Dermis lymphatic vessel endothelial cell (primary cell): Measurements from ENCODE around the gene MAPT. TPM values are rescaled to one million over a fixed set of nuclear protein-coding genes. Genes with fewer than 3 reads are reported as not detected.

Experiments
- total RNA-seq: library from RNA; depleted of rRNA; stranded (reverse); fragments of >200 nt; gene quantifications from 2 replicates; pipeline ENCODE4 v1.2.1, GENCODE V29; 2014

Gene MAPT
- total RNA-seq, result under 0.01 TPM in 2 replicates

DNA sequence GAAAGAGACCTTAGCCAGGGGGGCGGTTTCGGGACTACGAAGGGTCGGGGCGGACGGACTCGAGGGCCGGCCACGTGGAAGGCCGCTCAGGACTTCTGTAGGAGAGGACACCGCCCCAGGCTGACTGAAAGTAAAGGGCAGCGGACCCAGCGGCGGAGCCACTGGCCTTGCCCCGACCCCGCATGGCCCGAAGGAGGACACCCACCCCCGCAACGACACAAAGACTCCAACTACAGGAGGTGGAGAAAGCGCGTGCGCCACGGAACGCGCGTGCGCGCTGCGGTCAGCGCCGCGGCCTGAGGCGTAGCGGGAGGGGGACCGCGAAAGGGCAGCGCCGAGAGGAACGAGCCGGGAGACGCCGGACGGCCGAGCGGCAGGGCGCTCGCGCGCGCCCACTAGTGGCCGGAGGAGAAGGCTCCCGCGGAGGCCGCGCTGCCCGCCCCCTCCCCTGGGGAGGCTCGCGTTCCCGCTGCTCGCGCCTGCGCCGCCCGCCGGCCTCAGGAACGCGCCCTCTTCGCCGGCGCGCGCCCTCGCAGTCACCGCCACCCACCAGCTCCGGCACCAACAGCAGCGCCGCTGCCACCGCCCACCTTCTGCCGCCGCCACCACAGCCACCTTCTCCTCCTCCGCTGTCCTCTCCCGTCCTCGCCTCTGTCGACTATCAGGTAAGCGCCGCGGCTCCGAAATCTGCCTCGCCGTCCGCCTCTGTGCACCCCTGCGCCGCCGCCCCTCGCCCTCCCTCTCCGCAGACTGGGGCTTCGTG is at the start of gene MAPT:
Gene MAPT, plus strand, starts transcription at position 533 of the 763 bp plus-strand sequence. CDS start 67,784 bp downstream, outside the sequence.

DNA sequence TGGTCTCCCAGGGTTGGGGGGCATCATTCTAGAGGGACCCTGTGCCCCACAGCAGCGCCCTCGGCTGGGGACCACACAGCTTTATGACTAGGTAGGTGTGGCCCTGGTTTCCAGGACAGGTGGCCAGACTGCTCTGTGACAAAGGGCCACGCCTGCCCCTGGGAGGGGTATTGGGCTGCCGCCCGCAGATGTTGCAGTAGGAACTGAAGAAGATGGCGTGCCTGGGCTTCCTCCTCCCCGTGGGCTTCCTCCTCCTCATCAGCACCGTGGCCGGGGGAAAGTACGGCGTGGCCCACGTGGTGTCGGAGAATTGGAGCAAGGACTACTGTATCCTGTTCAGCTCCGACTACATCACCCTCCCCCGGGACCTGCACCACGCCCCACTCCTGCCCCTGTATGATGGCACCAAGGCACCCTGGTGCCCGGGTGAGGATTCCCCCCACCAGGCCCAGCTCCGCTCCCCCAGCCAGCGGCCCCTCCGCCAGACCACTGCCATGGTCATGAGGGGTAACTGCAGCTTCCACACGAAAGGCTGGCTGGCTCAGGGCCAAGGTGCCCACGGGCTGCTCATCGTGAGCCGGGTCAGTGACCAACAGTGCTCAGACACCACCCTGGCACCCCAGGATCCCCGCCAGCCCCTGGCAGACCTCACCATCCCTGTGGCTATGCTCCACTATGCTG is 49.5 kb upstream of the MAPT start, which contains the start of gene SPPL2C:
Gene SPPL2C, plus strand, starts transcription at position 187 of the 681 bp plus-strand sequence. Its CDS starts 26 bp downstream, at position 213.

GRCh38 chr17:45998987-45999899 is 104.9 kb downstream of the MAPT start, which contains the start of gene STH:
Gene STH, plus strand, starts transcription at chr17:45999250. Its CDS starts 30 bp downstream, at chr17:45999280.

Other genes with a start within 250 kb of the MAPT start
- gene CRHR1, start 110.2 kb upstream of the MAPT start, total RNA-seq, result not detected in 2 replicates
- not detected in 2 replicates for gene SPPL2C, start 49.7 kb upstream of the MAPT start, total RNA-seq
- gene STH, start 104.7 kb downstream of the MAPT start, total RNA-seq, result not detected in 2 replicates